ENCODE data around the gene SLC13A5. TPM values are rescaled to one million over a fixed set of nuclear protein-coding genes. Genes with fewer than 3 reads are reported as not detected.

The SLC13A5 gene
- total RNA-seq, 6 donors from 2014 or later = 0.09 to 0.27 TPM; not detected in 4

DNA sequence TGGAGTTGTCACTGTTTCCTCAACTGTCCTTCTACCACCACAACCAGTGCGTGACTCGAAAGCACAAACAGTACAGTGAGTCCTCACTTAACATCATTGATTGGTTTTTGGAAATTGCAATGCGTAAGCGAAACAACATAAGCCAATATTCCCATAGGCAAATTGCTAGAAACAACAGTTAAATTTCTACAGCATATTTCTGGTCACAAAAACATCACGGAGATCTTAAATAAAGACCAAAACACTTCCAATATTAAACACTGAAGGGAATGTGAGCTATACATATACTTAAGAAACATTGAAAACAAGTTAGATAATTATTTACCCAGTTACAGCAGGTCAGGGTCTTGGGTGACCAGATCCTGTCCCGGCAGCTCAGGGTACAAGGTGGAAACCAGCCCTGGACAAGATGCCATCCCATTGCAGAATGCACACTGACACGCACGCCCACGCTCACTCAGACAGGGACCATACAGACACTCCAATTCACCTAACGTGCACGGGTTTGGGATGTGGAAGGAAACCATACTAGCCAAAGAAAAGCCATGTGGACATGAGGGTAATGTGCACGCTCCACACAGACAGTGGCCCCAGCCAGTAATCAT is 4.7 kb downstream of the SLC13A5 start:
- 89 to 91% methylated on average over 12 of the region's 12 CpGs for WGBS, 2 donors
- Histone ChIP-seq H3K4me3 (no peak overlapping the region), H3K36me3 (no peaks in the 10 kb centered on the region), H3K9me3 (no peaks in the 10 kb centered on the region), H3K4me1 (peaks cover 4 to 17% (median 12%) of the 10 kb centered on the region in 4 donors), H3K27ac (no peak overlapping the region), H3K27me3 (peaks cover 0 to 18% (median 1%) of the 10 kb centered on the region in 4 donors)
- ATAC-seq (ENCODE audit: low FRiP score in 2 of 2) (no peak), DNase-seq (no peak)
- TF ChIP-seq EP300 (IDR thresholded peaks at IDR 0.05) = no peak
- TF ChIP-seq, protein P1, sequence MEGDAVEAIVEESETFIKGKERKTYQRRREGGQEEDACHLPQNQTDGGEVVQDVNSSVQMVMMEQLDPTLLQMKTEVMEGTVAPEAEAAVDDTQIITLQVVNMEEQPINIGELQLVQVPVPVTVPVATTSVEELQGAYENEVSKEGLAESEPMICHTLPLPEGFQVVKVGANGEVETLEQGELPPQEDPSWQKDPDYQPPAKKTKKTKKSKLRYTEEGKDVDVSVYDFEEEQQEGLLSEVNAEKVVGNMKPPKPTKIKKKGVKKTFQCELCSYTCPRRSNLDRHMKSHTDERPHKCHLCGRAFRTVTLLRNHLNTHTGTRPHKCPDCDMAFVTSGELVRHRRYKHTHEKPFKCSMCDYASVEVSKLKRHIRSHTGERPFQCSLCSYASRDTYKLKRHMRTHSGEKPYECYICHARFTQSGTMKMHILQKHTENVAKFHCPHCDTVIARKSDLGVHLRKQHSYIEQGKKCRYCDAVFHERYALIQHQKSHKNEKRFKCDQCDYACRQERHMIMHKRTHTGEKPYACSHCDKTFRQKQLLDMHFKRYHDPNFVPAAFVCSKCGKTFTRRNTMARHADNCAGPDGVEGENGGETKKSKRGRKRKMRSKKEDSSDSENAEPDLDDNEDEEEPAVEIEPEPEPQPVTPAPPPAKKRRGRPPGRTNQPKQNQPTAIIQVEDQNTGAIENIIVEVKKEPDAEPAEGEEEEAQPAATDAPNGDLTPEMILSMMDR (IDR thresholded peaks at IDR 0.05) = no peak
- no peak for TF ChIP-seq POLR2A (IDR thresholded peaks at IDR 0.05)
- TF ChIP-seq POLR2AphosphoS5 (IDR thresholded peaks at IDR 0.05) = no peak

DNA sequence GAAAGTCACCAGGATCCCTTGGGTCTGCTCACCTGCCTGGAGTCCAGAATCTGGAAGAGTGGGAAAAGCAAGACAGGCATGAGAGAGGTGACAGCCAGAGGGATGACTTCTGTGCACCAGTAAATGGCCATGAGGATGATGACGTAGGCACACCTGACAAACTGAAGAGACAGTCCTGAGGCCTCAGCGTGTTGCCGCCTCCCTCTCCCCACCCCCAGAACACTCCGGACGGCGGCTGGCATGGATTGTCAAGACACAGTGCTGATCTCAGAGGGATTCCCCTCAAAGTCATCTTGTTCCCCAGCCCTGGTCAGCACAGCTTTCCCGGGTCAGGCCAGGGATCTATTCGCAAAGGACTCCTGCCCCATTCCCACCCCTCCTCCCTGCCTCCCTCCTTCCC is 6.2 kb downstream of the SLC13A5 start:
- DNase-seq = no peak
- peaks cover 0 to 3% (median under 1%) of the 10 kb centered on the region in 4 donors for H3K4me1 ChIP-seq
- no peak for TF ChIP-seq EP300 (IDR thresholded peaks at IDR 0.05)
- no peak for TF ChIP-seq POLR2AphosphoS5 (IDR thresholded peaks at IDR 0.05)
- TF ChIP-seq POLR2A (IDR thresholded peaks at IDR 0.05) = no peak
- TF ChIP-seq, protein P1 (IDR thresholded peaks at IDR 0.05) = no peak
- H3K9me3 ChIP-seq = no peaks in the 10 kb centered on the region
- WGBS, 2 donors = 73 to 74% methylated on average over 8 of the region's 8 CpGs
- no peak for ATAC-seq (ENCODE audit: low FRiP score in 2 of 2)
- H3K27me3 ChIP-seq = peaks cover 0 to 3% (median 0%) of the 10 kb centered on the region in 4 donors
- no peaks in the 10 kb centered on the region for H3K36me3 ChIP-seq
- no peak overlapping the region for H3K27ac ChIP-seq
- no peak overlapping the region for H3K4me3 ChIP-seq

DNA sequence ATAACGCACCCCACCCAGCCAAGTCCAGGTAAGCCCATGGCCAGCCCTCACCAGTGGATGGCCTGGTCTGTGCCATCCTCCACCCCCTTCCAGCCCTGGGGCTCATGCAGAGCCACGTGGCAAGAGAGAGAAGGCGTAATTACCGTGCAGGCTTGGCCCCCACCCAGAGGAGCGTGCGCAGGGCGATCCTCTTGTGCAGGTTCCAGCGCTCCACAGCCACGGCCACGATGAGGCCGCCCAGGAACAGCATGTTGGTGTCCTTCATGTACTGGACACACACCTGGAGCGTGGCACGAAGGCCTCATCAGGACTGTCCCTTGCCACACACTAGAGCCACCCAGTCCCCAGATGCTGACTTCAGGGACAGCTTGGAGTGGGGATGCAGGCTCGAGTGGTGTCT is 6.7 kb downstream of the SLC13A5 start:
- Histone ChIP-seq H3K27me3 (peaks cover 0 to 3% (median 0%) of the 10 kb centered on the region in 4 donors), H3K9me3 (no peaks in the 10 kb centered on the region), H3K4me3 (no peak overlapping the region), H3K36me3 (no peaks in the 10 kb centered on the region), H3K4me1 (no peaks in the 10 kb centered on the region), H3K27ac (no peak overlapping the region)
- TF ChIP-seq POLR2A (IDR thresholded peaks at IDR 0.05) (no peak), POLR2AphosphoS5 (IDR thresholded peaks at IDR 0.05) (no peak), EP300 (IDR thresholded peaks at IDR 0.05) (no peak)
- TF ChIP-seq, protein P1 (IDR thresholded peaks at IDR 0.05) = no peak
- peak in 1 of 2 donors; percentile 5 for ATAC-seq (ENCODE audit: low FRiP score in 2 of 2)
- WGBS, 2 donors = 85 to 88% methylated on average over 7 to 12 of the region's 14 CpGs
- peak in 1 of 2 donors; percentile 70 for DNase-seq

DNA sequence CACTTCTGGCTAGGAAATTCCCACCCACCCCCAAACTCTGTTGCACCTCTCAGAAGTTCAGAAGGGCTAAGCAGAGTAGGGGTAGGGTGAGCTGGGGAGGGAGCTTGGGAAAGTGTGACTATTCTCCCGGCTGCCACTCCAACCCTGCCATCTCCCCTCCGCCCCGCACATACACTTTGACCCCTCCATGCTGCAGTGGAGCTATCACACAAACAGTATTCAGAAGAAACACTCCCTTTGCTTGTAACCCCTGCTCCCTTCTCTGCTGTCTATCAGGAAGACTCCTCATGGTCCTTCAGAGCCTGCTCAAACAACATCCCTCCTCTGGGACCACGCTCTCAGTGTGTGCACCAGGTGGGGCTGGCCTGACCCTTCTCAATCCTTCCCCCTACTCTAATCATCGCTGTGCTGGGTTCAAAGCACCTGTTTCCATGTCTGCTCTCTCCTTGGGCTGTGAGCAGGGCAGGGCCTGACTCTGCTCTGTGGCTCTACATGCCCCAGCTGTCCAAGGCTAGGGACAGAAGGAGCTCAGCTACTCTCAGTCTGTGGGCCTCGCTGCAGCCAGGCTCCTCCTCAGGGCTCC is 8.6 kb downstream of the SLC13A5 start:
- H3K36me3 ChIP-seq = no peaks in the 10 kb centered on the region
- H3K9me3 ChIP-seq = no peaks in the 10 kb centered on the region
- H3K4me1 ChIP-seq = no peaks in the 10 kb centered on the region
- DNase-seq (no peak), ATAC-seq (ENCODE audit: low FRiP score in 2 of 2) (no peak)
- TF ChIP-seq POLR2AphosphoS5 (IDR thresholded peaks at IDR 0.05) = no peak
- TF ChIP-seq, protein P1 (IDR thresholded peaks at IDR 0.05) = no peak
- no peak for TF ChIP-seq POLR2A (IDR thresholded peaks at IDR 0.05)
- WGBS, 2 donors = 75 to 79% methylated on average over 6 of the region's 6 CpGs
- H3K27ac ChIP-seq = no peak overlapping the region
- H3K27me3 ChIP-seq = peaks cover 0 to 3% (median 0%) of the 10 kb centered on the region in 4 donors
- no peak overlapping the region for H3K4me3 ChIP-seq
